GM12878 (cell line): ENCODE measurements around the gene POR. TPM values are rescaled to one million over a fixed set of nuclear protein-coding genes. Genes with fewer than 3 reads are reported as not detected.

Experiments
- ATAC-seq: fragments of 200-7000 bp; cut with Tn5 transposase; 3 replicates; pipeline ENCODE4 v1.9.1; 2020; ENCODE audit warnings: mild to moderate bottlenecking, moderate library complexity
- BruUV-seq: library from RNA; stranded (reverse); fragments of 400-500 nt; replicated peaks from 2 replicates; lab custom pipeline; 2021; lab: Mats Ljungman, UMichigan
- CTCF ChIA-PET: fragments of 300-600 bp; sonication (Branson Sonifier 250); formaldehyde crosslinking; extraction: SDS; loops from one replicate; lab custom pipeline; 2021; ENCODE audit warnings: inconsistent platforms; lab: Yijun Ruan, JAX
- POLR2A ChIA-PET: fragments of 350-600 bp; formaldehyde crosslinking; extraction: SDS; loops from one replicate; lab custom pipeline; 2021; ENCODE audit warnings: inconsistent platforms; lab: Charles Lee
- RAD21 ChIA-PET: fragments of 300-600 bp; sonication (Branson Sonifier 250); formaldehyde crosslinking; loops from one replicate; lab custom pipeline; 2023; ENCODE audit warnings: antibody characterized with exemption; ENCODE audit not compliant: unreplicated experiment; lab: Charles Lee
- SMC1A ChIA-PET: fragments of 300-600 bp; sonication (Branson Sonifier 250); formaldehyde crosslinking; loops from one replicate; lab custom pipeline; 2023; ENCODE audit not compliant: unreplicated experiment, uncharacterized antibody; lab: Charles Lee
- DNase-seq: peaks from one replicate; pipeline ENCODE4 v3.0.0-alpha.2; 2011; ENCODE audit warnings: low read depth, low spot score
- FAIRE-seq: peaks from 3 replicates; lab custom pipeline; 2011; peaks lifted over from hg19 to GRCh38; lab: Jason Lieb, UNC
- H2AFZ ChIP-seq: 2 replicates; pipeline ENCODE4 v1.6.0; 2011; ENCODE audit warnings: low read depth, low read length, control low read depth; ENCODE audit not compliant: control insufficient read depth
- H3K27ac ChIP-seq: 2 replicates; pipeline ENCODE4 v1.5.1; 2011; ENCODE audit warnings: control low read depth; ENCODE audit not compliant: control insufficient read depth, insufficient read depth
- H3K27me3 ChIP-seq, 2 experiments: replicated peaks in 1 of 2; 2 replicates each; pipeline versions ENCODE4 v1.6.0 to v1.6.1; 2011; ENCODE audit warnings: low read length in 1 of 2; ENCODE audit not compliant: control insufficient read depth in 2 of 2, insufficient read depth in 2 of 2
- H3K36me3 ChIP-seq, 2 experiments: 2 replicates each; pipeline ENCODE4 v1.5.1; 2011; ENCODE audit warnings: low read length in 1 of 2; ENCODE audit not compliant: control insufficient read depth in 2 of 2, insufficient read depth in 2 of 2
- H3K4me1 ChIP-seq: 2 replicates; pipeline ENCODE4 v1.6.1; 2011; ENCODE audit warnings: mild to moderate bottlenecking, low read length, moderate library complexity, mixed read lengths; ENCODE audit not compliant: control insufficient read depth, insufficient read depth
- H3K4me2 ChIP-seq: 2 replicates; pipeline ENCODE4 v1.6.0; 2011; ENCODE audit warnings: control low read depth; ENCODE audit not compliant: control insufficient read depth, insufficient read depth
- H3K4me3 ChIP-seq: fragments of 200-600 bp; sonication (generic); 2 replicates; pipeline ENCODE4 v1.5.1; 2016
- H3K79me2 ChIP-seq: 2 replicates; pipeline ENCODE4 v1.6.0; 2011; ENCODE audit warnings: low read length; ENCODE audit not compliant: control insufficient read depth, insufficient read depth
- H3K9ac ChIP-seq: 2 replicates; pipeline ENCODE4 v1.8.0; 2011; ENCODE audit warnings: low read length, control low read depth, mixed read lengths; ENCODE audit not compliant: control insufficient read depth, insufficient read depth
- H3K9me3 ChIP-seq: replicated peaks from 3 replicates; pipeline ENCODE4 v1.5.1; 2011; ENCODE audit warnings: mild to moderate bottlenecking, low read length; ENCODE audit not compliant: control insufficient read depth, insufficient read depth
- H4K20me1 ChIP-seq: 2 replicates; pipeline ENCODE4 v1.6.0; 2011; ENCODE audit not compliant: control insufficient read depth, insufficient read depth
- CEBPZ ChIP-seq: fragments of 150-350 bp; IDR thresholded peaks from 2 replicates; pipeline ENCODE4 v1.6.1; 2016; ENCODE audit warnings: low read depth, low read length
- E2F4 ChIP-seq: IDR thresholded peaks from 2 replicates; pipeline ENCODE4 v1.6.1; 2012; ENCODE audit warnings: low read depth, low read length, improper control_type of control experiment
- GABPA ChIP-seq: IDR thresholded peaks from 2 replicates; pipeline ENCODE4 v1.6.1; 2014; ENCODE audit warnings: antibody characterized with exemption, low read depth, mild to moderate bottlenecking, inconsistent platforms
- HDAC2 ChIP-seq: fragments of 200-600 bp; sonication (generic); IDR thresholded peaks from 2 replicates; pipeline ENCODE4 v1.6.1; 2017
- JUND ChIP-seq: IDR thresholded peaks from 2 replicates; pipeline ENCODE4 v1.6.1; 2012; ENCODE audit warnings: low read depth, mild to moderate bottlenecking, low read length, improper control_type of control experiment, moderate library complexity
- MYC ChIP-seq: IDR thresholded peaks from 2 replicates; pipeline ENCODE4 v1.6.1; 2011; ENCODE audit warnings: mild to moderate bottlenecking, low read length, moderate library complexity, inconsistent platforms; ENCODE audit not compliant: insufficient read depth, insufficient replicate concordance, insufficient read length, severe bottlenecking
- NFYB ChIP-seq: IDR thresholded peaks from 2 replicates; pipeline ENCODE4 v1.6.1; 2011; ENCODE audit warnings: low read depth, mild to moderate bottlenecking, low read length, improper control_type of control experiment, moderate library complexity; ENCODE audit not compliant: insufficient read depth
- NR2C2 ChIP-seq: IDR thresholded peaks from 2 replicates; pipeline ENCODE4 v1.6.1; 2011; ENCODE audit warnings: borderline replicate concordance, low read depth; ENCODE audit not compliant: control insufficient read depth, insufficient read length
- NR2F1 ChIP-seq: fragments of 450-650 bp; conservative IDR thresholded peaks from 2 replicates; pipeline ENCODE4 v1.6.1; 2017; ENCODE audit warnings: mild to moderate bottlenecking
- SREBF2 ChIP-seq: IDR thresholded peaks from 2 replicates; pipeline ENCODE4 v1.6.1; 2012; ENCODE audit warnings: mild to moderate bottlenecking, low read length
- ZNF207 ChIP-seq: fragments of 450-650 bp; IDR thresholded peaks from 2 replicates; pipeline ENCODE4 v1.6.1; 2014; ENCODE audit warnings: antibody characterized with exemption, mild to moderate bottlenecking, borderline replicate concordance
- ZSCAN29 ChIP-seq: fragments of 450-650 bp; IDR thresholded peaks from 2 replicates; pipeline ENCODE4 v1.6.1; 2017; ENCODE audit warnings: mild to moderate bottlenecking, moderate library complexity
- WGBS: methylation state at CpG from one replicate; pipeline ENCODE4 v1.1.6; 2016; ENCODE audit warnings: low lambda C conversion rate; ENCODE audit not compliant: insufficient replicate concordance, insufficient coverage; ENCODE audit errors: missing lambda C conversion rate; 5-methylcytosine and 5-hydroxymethylcytosine counted together
- in situ Hi-C: fragments of 300-500 bp; cut with MboI; formaldehyde crosslinking; loops from 9 replicates; pipeline ENCODE4 v1.14.3; 2018; ENCODE audit warnings: mixed read lengths
- intact Hi-C: fragments of 100-400 bp; cut with micrococcal nuclease; formaldehyde crosslinking; loops from one replicate; pipeline ENCODE4 v1.14.2; 2022; ENCODE audit not compliant: unreplicated experiment
- polyA plus RNA-seq, 11 experiments: library from polyadenylated mRNA; depleted of rRNA in 4 of 11; unstranded in 6 of 11; stranded (reverse) in 5 of 11; fragments of >200 nt; fragmentation: Nextera tagmentation in 4 of 11; fragmentation: Illumina TruSeq in 1 of 11; extraction: Ambion mirVana in 4 of 11; extraction: Trizol in 1 of 11; gene quantifications; 1 replicate in 1 of 11; 2 replicates in 10 of 11; pipeline versions ENCODE4 v1.2.1 to v1.2.3, GENCODE V29; 2011 to 2016; ENCODE audit warnings: inconsistent platforms in 2 of 11, missing spikeins in 2 of 11, low read depth in 1 of 11
- total RNA-seq, 4 experiments: library from RNA; depleted of rRNA in 3 of 4; stranded (reverse); fragments of >200 nt in 3 of 4; fragmentation: Illumina TruSeq in 1 of 4; extraction: Trizol in 1 of 4; gene quantifications; 2 replicates each; pipeline versions ENCODE4 v1.2.1 to v1.2.3, GENCODE V29; 2013 to 2021

The POR gene
- total and polyA plus RNA-seq, 10 of the 15 experiments (the other 5 are each of a cell fraction or from before 2014, with no cell fraction given) = 2.2 to 75.8 (median 35.9) TPM

GRCh38 chr7:75945297-75946168 is 30.6 kb downstream of the POR start:
- Histone ChIP-seq H3K27me3 (no peaks in the 10 kb centered on the region), H3K79me2 (no peaks in the 10 kb centered on the region), H3K9ac (no peak overlapping the region), H2AFZ (no peak overlapping the region), H3K9me3 (no peaks in the 10 kb centered on the region), H4K20me1 (no peaks in the 10 kb centered on the region), H3K4me3 (no peak overlapping the region), H3K4me1 (no peaks in the 10 kb centered on the region), H3K4me2 (no peak overlapping the region), H3K27ac (no peak overlapping the region), H3K36me3 (peaks cover 0 to 4% of the 10 kb centered on the region in 2 experiments; a peak in 1 of 4 replicates)
- RAD21 ChIA-PET = no interaction called here
- no peak for TF ChIP-seq SREBF2
- no peak for TF ChIP-seq CEBPZ
- TF ChIP-seq E2F4 = no peak
- no peak for TF ChIP-seq ZNF207
- no peak for TF ChIP-seq GABPA
- TF ChIP-seq ZSCAN29 = no peak
- TF ChIP-seq NFYB = no peak
- TF ChIP-seq NR2C2 = no peak
- no peak for TF ChIP-seq JUND
- no peak for TF ChIP-seq HDAC2
- no peak for TF ChIP-seq MYC
- no peak for TF ChIP-seq NR2F1
- POLR2A ChIA-PET = interaction anchor here (0.8 kb wide), 1 partner anchor 20 kb away, joined by 3 read pairs; no protein-coding TSS in a partner anchor
- intact Hi-C loops (no loop called here), in situ Hi-C loops (no loop called here)
- 57% methylated on average over 8 of the region's 8 CpGs for WGBS
- no peak for ATAC-seq
- CTCF ChIA-PET = no interaction called here
- DNase-seq = no peak
- no TSS peak for BruUV-seq
- SMC1A ChIA-PET = interaction anchor here (0.5 to 1.4 kb wide), 3 partner anchors 14 to 35 kb away, joined by 3 read pairs; no protein-coding TSS in a partner anchor
- FAIRE-seq = no peak
